Measurements from ENCODE around the gene MUC21. TPM values are rescaled to one million over a fixed set of nuclear protein-coding genes. Genes with fewer than 3 reads are reported as not detected.
"Not testable (repeated sequence)": the region's sequence is repeated elsewhere in the genome, so short reads cannot be mapped to it uniquely, and the experiment has no call there.

The MUC21 gene
- total RNA-seq, 2 experiments from 2014 or later, result not detected

- H3K27me3 Mint-ChIP-seq, result peaks cover 28% of the 10 kb centered on the region
- intact Hi-C loops (cut with DNase I, micrococcal nuclease), result no loop called here
- peaks cover 17% of the 10 kb centered on the region for H3K4me1 Mint-ChIP-seq
- ATAC-seq, result no peak
- no peak overlapping the region for H3K4me3 Mint-ChIP-seq
- POLR2A ChIA-PET, result no interaction called here
- CTCF ChIA-PET, result no interaction called here
- peaks cover 3% of the 10 kb centered on the region for H3K9me3 Mint-ChIP-seq (ENCODE audit: low read depth)
- no peaks in the 10 kb centered on the region for H3K36me3 Mint-ChIP-seq (ENCODE audit: low read depth)
- H3K27ac Mint-ChIP-seq, result no peak overlapping the region
- no peak for DNase-seq
Measured at GRCh38 chr6:31011153-31011552, 27.6 kb downstream of the MUC21 start.

GRCh38 chr6:31016659-31017299 is 33.3 kb downstream of the MUC21 start:
- ATAC-seq, result no peak
- Mint-ChIP-seq H3K27ac (no peak overlapping the region), H3K9me3 (ENCODE audit: low read depth) (peaks cover 3% of the 10 kb centered on the region), H3K27me3 (peaks cover 15% of the 10 kb centered on the region), H3K36me3 (ENCODE audit: low read depth) (no peaks in the 10 kb centered on the region), H3K4me1 (no peaks in the 10 kb centered on the region), H3K4me3 (no peak overlapping the region)
- CTCF ChIA-PET, result interaction anchor here (1.6 kb wide), 1 partner anchor 19 kb away, joined by 3 read pairs; no protein-coding TSS in a partner anchor
- DNase-seq, result no peak
- intact Hi-C loops (cut with DNase I, micrococcal nuclease), result no loop called here
- POLR2A ChIA-PET, result no interaction called here

- ATAC-seq; H3K27ac Mint-ChIP-seq; DNase-seq; intact Hi-C loops (cut with DNase I, micrococcal nuclease); H3K4me3 Mint-ChIP-seq; H3K4me1 Mint-ChIP-seq; H3K36me3 Mint-ChIP-seq (ENCODE audit: low read depth); H3K9me3 Mint-ChIP-seq (ENCODE audit: low read depth); POLR2A ChIA-PET: not testable (repeated sequence)
- H3K27me3 Mint-ChIP-seq, result peaks cover 14% of the 10 kb centered on the region
- CTCF ChIA-PET, result interaction anchor here (0.6 to 1.6 kb wide), 2 partner anchors 12 to 19 kb away, joined by 3 to 4 read pairs; no protein-coding TSS in a partner anchor
Measured at GRCh38 chr6:31017436-31017835, 33.9 kb downstream of the MUC21 start.

GRCh38 chr6:31020057-31020456 is 36.5 kb downstream of the MUC21 start:
- H3K36me3 Mint-ChIP-seq (ENCODE audit: low read depth), result no peaks in the 10 kb centered on the region
- DNase-seq, result no peak
- ATAC-seq, result no peak
- H3K4me1 Mint-ChIP-seq, result no peaks in the 10 kb centered on the region
- H3K27ac Mint-ChIP-seq, result no peak overlapping the region
- no peak overlapping the region for H3K4me3 Mint-ChIP-seq
- ChIA-PET CTCF (interaction anchor here (0.6 kb wide), 1 partner anchor 143 kb away, joined by 3 read pairs; no protein-coding TSS in a partner anchor), POLR2A (no interaction called here)
- intact Hi-C loops (cut with DNase I, micrococcal nuclease), result no loop called here
- H3K9me3 Mint-ChIP-seq (ENCODE audit: low read depth), result no peaks in the 10 kb centered on the region
- peaks cover 5% of the 10 kb centered on the region for H3K27me3 Mint-ChIP-seq

- H3K36me3 Mint-ChIP-seq (ENCODE audit: low read depth); H3K27ac Mint-ChIP-seq; H3K9me3 Mint-ChIP-seq (ENCODE audit: low read depth); H3K4me3 Mint-ChIP-seq; ATAC-seq; H3K4me1 Mint-ChIP-seq; POLR2A ChIA-PET; DNase-seq; H3K27me3 Mint-ChIP-seq; intact Hi-C loops (cut with DNase I, micrococcal nuclease): not testable (repeated sequence)
- CTCF ChIA-PET, result interaction anchor here (0.6 kb wide), 1 partner anchor 209 kb away, joined by 3 read pairs; no protein-coding TSS in a partner anchor
Measured at GRCh38 chr6:31020631-31021255, 37.2 kb downstream of the MUC21 start.

GRCh38 chr6:31021705-31022531 is 38.4 kb downstream of the MUC21 start:
- CTCF ChIA-PET, result interaction anchor here (0.6 to 0.8 kb wide), 3 partner anchors 16 to 106 kb away, joined by 3 read pairs; no protein-coding TSS in a partner anchor
- H3K4me3 Mint-ChIP-seq; POLR2A ChIA-PET; ATAC-seq; DNase-seq; H3K27me3 Mint-ChIP-seq; H3K4me1 Mint-ChIP-seq; H3K36me3 Mint-ChIP-seq (ENCODE audit: low read depth); intact Hi-C loops (cut with DNase I, micrococcal nuclease); H3K27ac Mint-ChIP-seq; H3K9me3 Mint-ChIP-seq (ENCODE audit: low read depth): not testable (repeated sequence)

GRCh38 chr6:31025595-31025994 is 42.1 kb downstream of the MUC21 start:
- H3K4me1 Mint-ChIP-seq, result no peaks in the 10 kb centered on the region
- H3K4me3 Mint-ChIP-seq, result no peak overlapping the region
- DNase-seq, result no peak
- H3K27me3 Mint-ChIP-seq, result peaks cover 8% of the 10 kb centered on the region
- ATAC-seq, result no peak
- no peaks in the 10 kb centered on the region for H3K36me3 Mint-ChIP-seq (ENCODE audit: low read depth)
- intact Hi-C loops (cut with DNase I, micrococcal nuclease), result no loop called here
- no peaks in the 10 kb centered on the region for H3K9me3 Mint-ChIP-seq (ENCODE audit: low read depth)
- H3K27ac Mint-ChIP-seq, result no peak overlapping the region
- ChIA-PET CTCF (no interaction called here), POLR2A (no interaction called here)

GRCh38 chr6:31031095-31031494 is 47.6 kb downstream of the MUC21 start:
- CTCF ChIA-PET, result no interaction called here
- intact Hi-C loops (cut with DNase I, micrococcal nuclease), result no loop called here
- H3K36me3 Mint-ChIP-seq (ENCODE audit: low read depth), result no peaks in the 10 kb centered on the region
- POLR2A ChIA-PET, result no interaction called here
- no peaks in the 10 kb centered on the region for H3K4me1 Mint-ChIP-seq
- ATAC-seq (peak; percentile 53), DNase-seq (peak; percentile 24)
- H3K27me3 Mint-ChIP-seq, result peaks cover 8% of the 10 kb centered on the region
- H3K4me3 Mint-ChIP-seq, result no peak overlapping the region
- no peak overlapping the region for H3K27ac Mint-ChIP-seq
- no peaks in the 10 kb centered on the region for H3K9me3 Mint-ChIP-seq (ENCODE audit: low read depth)

- intact Hi-C loops (cut with DNase I, micrococcal nuclease), result no loop called here
- H3K36me3 Mint-ChIP-seq (ENCODE audit: low read depth), result no peaks in the 10 kb centered on the region
- no peak overlapping the region for H3K4me3 Mint-ChIP-seq
- CTCF ChIA-PET, result no interaction called here
- POLR2A ChIA-PET, result no interaction called here
- ATAC-seq, result no peak
- no peak overlapping the region for H3K27ac Mint-ChIP-seq
- no peak for DNase-seq
- H3K4me1 Mint-ChIP-seq, result no peaks in the 10 kb centered on the region
- H3K27me3 Mint-ChIP-seq, result peaks cover 8% of the 10 kb centered on the region
- no peaks in the 10 kb centered on the region for H3K9me3 Mint-ChIP-seq (ENCODE audit: low read depth)
Measured at GRCh38 chr6:31033075-31033474, 49.6 kb downstream of the MUC21 start.

GRCh38 chr6:31035862-31036497 is 52.5 kb downstream of the MUC21 start:
- no peak overlapping the region for H3K27ac Mint-ChIP-seq

GRCh38 chr6:31037169-31037568 is 53.7 kb downstream of the MUC21 start:
- Mint-ChIP-seq H3K9me3 (ENCODE audit: low read depth) (no peaks in the 10 kb centered on the region), H3K4me3 (no peak overlapping the region), H3K27me3 (peaks cover 17% of the 10 kb centered on the region), H3K4me1 (peaks cover 2% of the 10 kb centered on the region), H3K27ac (no peak overlapping the region), H3K36me3 (ENCODE audit: low read depth) (no peaks in the 10 kb centered on the region)
- ATAC-seq (no peak), DNase-seq (no peak)
- ChIA-PET CTCF (no interaction called here), POLR2A (no interaction called here)
- intact Hi-C loops (cut with DNase I, micrococcal nuclease), result no loop called here

More at GRCh38 chr6:31035862-31036497, 52.5 kb downstream of the MUC21 start:
- no peak overlapping the region for H3K4me3 Mint-ChIP-seq
- intact Hi-C loops (cut with DNase I, micrococcal nuclease), result no loop called here
- CTCF ChIA-PET, result interaction anchor here (1.3 to 1.4 kb wide), 2 partner anchors 18 to 56 kb away, joined by 3 read pairs; no protein-coding TSS in a partner anchor
- H3K36me3 Mint-ChIP-seq (ENCODE audit: low read depth), result no peaks in the 10 kb centered on the region
- DNase-seq (no peak), ATAC-seq (no peak)
- H3K27me3 Mint-ChIP-seq, result peaks cover 16% of the 10 kb centered on the region
- no peaks in the 10 kb centered on the region for H3K9me3 Mint-ChIP-seq (ENCODE audit: low read depth)
- H3K4me1 Mint-ChIP-seq, result peaks cover under 1% of the 10 kb centered on the region
- POLR2A ChIA-PET, result interaction anchor here (0.7 kb wide), 1 partner anchor 853 kb away, joined by 5 read pairs; no protein-coding TSS in a partner anchor
